ENCODE results near the gene APOBEC3B. TPM values are rescaled to one million over a fixed set of nuclear protein-coding genes. Genes with fewer than 3 reads are reported as not detected.
"Not testable (repeated sequence)": the region's sequence is repeated elsewhere in the genome, so short reads cannot be mapped to it uniquely, and the experiment has no call there.

Gene APOBEC3B
- polyA plus RNA-seq, 4 donors = 3.5 to 5.8 (median 4.6) TPM

- Histone ChIP-seq H3K4me1 (ENCODE audit: control insufficient read depth in 3 of 3, insufficient read depth in 2 of 3, low read depth in 1 of 3, low read length in 2 of 3) (peaks cover 0 to 9% (median 0%) of the 10 kb centered on the region in 3 donors), H3K27ac (ENCODE audit: low read depth in 1 of 3, low read length in 2 of 3) (no peak overlapping the region), H3K36me3 (ENCODE audit: control insufficient read depth in 3 of 3, insufficient read depth in 2 of 3, low read depth in 1 of 3, low read length in 3 of 3) (no peaks in the 10 kb centered on the region), H3K27me3 (ENCODE audit: control insufficient read depth in 3 of 3, insufficient read depth in 3 of 3, low read length in 3 of 3) (peaks cover 0 to 13% (median 3%) of the 10 kb centered on the region in 3 donors), H3K4me3 (ENCODE audit: low read depth in 1 of 3, low read length in 3 of 3) (no peak overlapping the region), H3K9me3 (ENCODE audit: control insufficient read depth in 2 of 2, insufficient read depth in 1 of 2, low read depth in 1 of 2, low read length in 1 of 2) (no peaks in the 10 kb centered on the region)
- FAIRE-seq (no peak), DNase-seq (no peak)
- 68 to 89% (median 88%) methylated on average over 6 of the region's 6 CpGs for WGBS, 3 donors
Observed at GRCh38 chr22:38940811-38941384, 41.2 kb upstream of the APOBEC3B start.

- WGBS, 3 donors = 53 to 61% (median 59%) methylated on average over 13 of the region's 13 CpGs
- Histone ChIP-seq H3K4me1 (ENCODE audit: control insufficient read depth in 3 of 3, insufficient read depth in 2 of 3, low read depth in 1 of 3, low read length in 2 of 3) (peaks cover 0 to 3% (median 0%) of the 10 kb centered on the region in 3 donors), H3K36me3 (ENCODE audit: control insufficient read depth in 3 of 3, insufficient read depth in 2 of 3, low read depth in 1 of 3, low read length in 3 of 3) (no peaks in the 10 kb centered on the region), H3K9me3 (ENCODE audit: control insufficient read depth in 2 of 2, insufficient read depth in 1 of 2, low read depth in 1 of 2, low read length in 1 of 2) (no peaks in the 10 kb centered on the region), H3K4me3 (ENCODE audit: low read depth in 1 of 3, low read length in 3 of 3) (no peak overlapping the region), H3K27me3 (ENCODE audit: control insufficient read depth in 3 of 3, insufficient read depth in 3 of 3, low read length in 3 of 3) (peaks cover 0 to 13% (median 3%) of the 10 kb centered on the region in 3 donors), H3K27ac (ENCODE audit: low read depth in 1 of 3, low read length in 2 of 3) (peak overlapping the region in 1 of 3 donors; percentile 51)
- DNase-seq (no peak), FAIRE-seq (no peak)
Observed at GRCh38 chr22:38941488-38941987, 40.6 kb upstream of the APOBEC3B start.

- WGBS, 3 donors = 73 to 79% (median 74%) methylated on average over 5 of the region's 5 CpGs
Observed at GRCh38 chr22:38942702-38943101, 39.4 kb upstream of the APOBEC3B start.

GRCh38 chr22:38943201-38943600 lies 38.9 kb upstream of the APOBEC3B start:
- Histone ChIP-seq H3K27ac (ENCODE audit: low read depth in 1 of 3, low read length in 2 of 3) (no peak overlapping the region), H3K4me3 (ENCODE audit: low read depth in 1 of 3, low read length in 3 of 3) (no peak overlapping the region), H3K9me3 (ENCODE audit: control insufficient read depth in 2 of 2, insufficient read depth in 1 of 2, low read depth in 1 of 2, low read length in 1 of 2) (no peaks in the 10 kb centered on the region), H3K36me3 (ENCODE audit: control insufficient read depth in 3 of 3, insufficient read depth in 2 of 3, low read depth in 1 of 3, low read length in 3 of 3) (no peaks in the 10 kb centered on the region), H3K27me3 (ENCODE audit: control insufficient read depth in 3 of 3, insufficient read depth in 3 of 3, low read length in 3 of 3) (peaks cover 0 to 13% (median 7%) of the 10 kb centered on the region in 3 donors), H3K4me1 (ENCODE audit: control insufficient read depth in 3 of 3, insufficient read depth in 2 of 3, low read depth in 1 of 3, low read length in 2 of 3) (peaks cover 0 to 3% (median 0%) of the 10 kb centered on the region in 3 donors)
- no peak for FAIRE-seq
- 55 to 74% (median 69%) methylated on average over 9 of the region's 9 CpGs for WGBS, 3 donors
- no peak for DNase-seq

More at GRCh38 chr22:38942702-38943101, 39.4 kb upstream of the APOBEC3B start:
- Histone ChIP-seq H3K27ac (ENCODE audit: low read depth in 1 of 3, low read length in 2 of 3) (no peak overlapping the region), H3K9me3 (ENCODE audit: control insufficient read depth in 2 of 2, insufficient read depth in 1 of 2, low read depth in 1 of 2, low read length in 1 of 2) (no peaks in the 10 kb centered on the region), H3K4me3 (ENCODE audit: low read depth in 1 of 3, low read length in 3 of 3) (no peak overlapping the region), H3K4me1 (ENCODE audit: control insufficient read depth in 3 of 3, insufficient read depth in 2 of 3, low read depth in 1 of 3, low read length in 2 of 3) (peaks cover 0 to 3% (median 0%) of the 10 kb centered on the region in 3 donors), H3K27me3 (ENCODE audit: control insufficient read depth in 3 of 3, insufficient read depth in 3 of 3, low read length in 3 of 3) (peaks cover 0 to 13% (median 7%) of the 10 kb centered on the region in 3 donors), H3K36me3 (ENCODE audit: control insufficient read depth in 3 of 3, insufficient read depth in 2 of 3, low read depth in 1 of 3, low read length in 3 of 3) (no peaks in the 10 kb centered on the region)
- no peak for DNase-seq
- no peak for FAIRE-seq

- peaks cover 0 to 13% (median 7%) of the 10 kb centered on the region in 3 donors for H3K27me3 ChIP-seq (ENCODE audit: control insufficient read depth in 3 of 3, insufficient read depth in 3 of 3, low read length in 3 of 3)
- no peaks in the 10 kb centered on the region for H3K36me3 ChIP-seq (ENCODE audit: control insufficient read depth in 3 of 3, insufficient read depth in 2 of 3, low read depth in 1 of 3, low read length in 3 of 3)
- no peaks in the 10 kb centered on the region for H3K9me3 ChIP-seq (ENCODE audit: control insufficient read depth in 2 of 2, insufficient read depth in 1 of 2, low read depth in 1 of 2, low read length in 1 of 2)
- DNase-seq (no peak), FAIRE-seq (no peak)
- H3K27ac ChIP-seq (ENCODE audit: low read depth in 1 of 3, low read length in 2 of 3) = no peak overlapping the region
- WGBS, 3 donors = 68 to 77% (median 69%) methylated on average over 3 of the region's 3 CpGs
- peaks cover 0 to 3% (median 0%) of the 10 kb centered on the region in 3 donors for H3K4me1 ChIP-seq (ENCODE audit: control insufficient read depth in 3 of 3, insufficient read depth in 2 of 3, low read depth in 1 of 3, low read length in 2 of 3)
- H3K4me3 ChIP-seq (ENCODE audit: low read depth in 1 of 3, low read length in 3 of 3) = no peak overlapping the region
Observed at GRCh38 chr22:38943882-38944281, 38.3 kb upstream of the APOBEC3B start.

- H3K4me3 ChIP-seq (ENCODE audit: low read depth in 1 of 3, low read length in 3 of 3) = no peak overlapping the region
- H3K36me3 ChIP-seq (ENCODE audit: control insufficient read depth in 3 of 3, insufficient read depth in 2 of 3, low read depth in 1 of 3, low read length in 3 of 3) = no peaks in the 10 kb centered on the region
- peaks cover 0 to 13% (median 4%) of the 10 kb centered on the region in 3 donors for H3K27me3 ChIP-seq (ENCODE audit: control insufficient read depth in 3 of 3, insufficient read depth in 3 of 3, low read length in 3 of 3)
- H3K27ac ChIP-seq (ENCODE audit: low read depth in 1 of 3, low read length in 2 of 3) = no peak overlapping the region
- 58 to 88% (median 61%) methylated on average over 7 of the region's 7 CpGs for WGBS, 3 donors
- DNase-seq = peak in 1 of 2 donors; percentile 18
- no peak for FAIRE-seq
- no peaks in the 10 kb centered on the region for H3K9me3 ChIP-seq (ENCODE audit: control insufficient read depth in 2 of 2, insufficient read depth in 1 of 2, low read depth in 1 of 2, low read length in 1 of 2)
- peaks cover 0 to 3% (median 0%) of the 10 kb centered on the region in 3 donors for H3K4me1 ChIP-seq (ENCODE audit: control insufficient read depth in 3 of 3, insufficient read depth in 2 of 3, low read depth in 1 of 3, low read length in 2 of 3)
Observed at GRCh38 chr22:38944653-38945052, 37.5 kb upstream of the APOBEC3B start.

- not testable (repeated sequence) for H3K27ac ChIP-seq (ENCODE audit: low read depth in 1 of 3, low read length in 2 of 3); H3K36me3 ChIP-seq (ENCODE audit: control insufficient read depth in 3 of 3, insufficient read depth in 2 of 3, low read depth in 1 of 3, low read length in 3 of 3); H3K4me3 ChIP-seq (ENCODE audit: low read depth in 1 of 3, low read length in 3 of 3); FAIRE-seq; DNase-seq; H3K9me3 ChIP-seq (ENCODE audit: control insufficient read depth in 2 of 2, insufficient read depth in 1 of 2, low read depth in 1 of 2, low read length in 1 of 2)
- peaks cover 0 to 13% (median 0%) of the 10 kb centered on the region in 3 donors for H3K4me1 ChIP-seq (ENCODE audit: control insufficient read depth in 3 of 3, insufficient read depth in 2 of 3, low read depth in 1 of 3, low read length in 2 of 3)
- H3K27me3 ChIP-seq (ENCODE audit: control insufficient read depth in 3 of 3, insufficient read depth in 3 of 3, low read length in 3 of 3) = peaks cover 0 to 13% (median 4%) of the 10 kb centered on the region in 3 donors
Observed at GRCh38 chr22:38945706-38946338, 36.3 kb upstream of the APOBEC3B start.

GRCh38 chr22:38946771-38947170 lies 35.4 kb upstream of the APOBEC3B start:
- peaks cover 0 to 13% (median 4%) of the 10 kb centered on the region in 3 donors for H3K27me3 ChIP-seq (ENCODE audit: control insufficient read depth in 3 of 3, insufficient read depth in 3 of 3, low read length in 3 of 3)
- no peaks in the 10 kb centered on the region for H3K36me3 ChIP-seq (ENCODE audit: control insufficient read depth in 3 of 3, insufficient read depth in 2 of 3, low read depth in 1 of 3, low read length in 3 of 3)
- 92 to 96% (median 93%) methylated on average over 8 of the region's 8 CpGs for WGBS, 3 donors
- H3K9me3 ChIP-seq (ENCODE audit: control insufficient read depth in 2 of 2, insufficient read depth in 1 of 2, low read depth in 1 of 2, low read length in 1 of 2) = no peaks in the 10 kb centered on the region
- peaks cover 0 to 23% (median 0%) of the 10 kb centered on the region in 3 donors for H3K4me1 ChIP-seq (ENCODE audit: control insufficient read depth in 3 of 3, insufficient read depth in 2 of 3, low read depth in 1 of 3, low read length in 2 of 3)
- DNase-seq (no peak), FAIRE-seq (no peak)
- H3K27ac ChIP-seq (ENCODE audit: low read depth in 1 of 3, low read length in 2 of 3) = no peak overlapping the region
- H3K4me3 ChIP-seq (ENCODE audit: low read depth in 1 of 3, low read length in 3 of 3) = no peak overlapping the region
